Liver (tissue), 3 donors: ENCODE data around the gene CDC45.

ENCODE experiments used
- FOXA2 ChIP-seq: IDR thresholded peaks from 2 replicates; pipeline ENCODE4 v1.6.1; 2016; ENCODE audit warnings: antibody characterized with exemption
- HNF4A ChIP-seq, 2 donors: conservative IDR thresholded peaks; 2 replicates each; pipeline ENCODE4 v1.6.1; 2016; ENCODE audit warnings: antibody characterized with exemption in 2 of 2, mild to moderate bottlenecking in 2 of 2
- HNF4G ChIP-seq: IDR thresholded peaks from 2 replicates; pipeline ENCODE4 v1.6.1; 2016; ENCODE audit warnings: antibody characterized with exemption
- JUND ChIP-seq, 2 donors: IDR thresholded peaks; 2 replicates each; pipeline ENCODE4 v1.6.1; 2016; ENCODE audit warnings: antibody characterized with exemption in 2 of 2
- RAD21 ChIP-seq, 2 donors: IDR thresholded peaks; 2 replicates each; pipeline ENCODE4 v1.6.1; 2016; ENCODE audit warnings: antibody characterized with exemption in 2 of 2, mild to moderate bottlenecking in 2 of 2
- SP1 ChIP-seq: IDR thresholded peaks from 2 replicates; pipeline ENCODE4 v1.6.1; 2018; ENCODE audit warnings: antibody characterized with exemption, mild to moderate bottlenecking
- TAF1 ChIP-seq: conservative IDR thresholded peaks from 2 replicates; pipeline ENCODE4 v1.6.1; 2016; ENCODE audit warnings: antibody characterized with exemption, mild to moderate bottlenecking
- TF ChIP-seq, protein P1 (sequence below): fragments of 150-350 bp; IDR thresholded peaks from 2 replicates; pipeline ENCODE4 v1.5.1; 2017; ENCODE audit warnings: improper control_type of control experiment, low read depth, low read length; ENCODE audit not compliant: missing input control
- TF ChIP-seq, protein P2 (sequence below): IDR thresholded peaks from 2 replicates; pipeline ENCODE4 v1.6.1; 2016; ENCODE audit warnings: antibody characterized with exemption
- TF ChIP-seq, protein P3 (sequence below): IDR thresholded peaks from 2 replicates; pipeline ENCODE4 v1.6.1; 2016; ENCODE audit warnings: antibody characterized with exemption
- TF ChIP-seq, protein P4 (sequence below): IDR thresholded peaks from 2 replicates; pipeline ENCODE4 v1.6.1; 2016; ENCODE audit warnings: antibody characterized with exemption, mild to moderate bottlenecking
- TF ChIP-seq, protein P5 (sequence below): IDR thresholded peaks from 2 replicates; pipeline ENCODE4 v1.6.1; 2016; ENCODE audit warnings: antibody characterized with exemption
- donor health status: healthy.
- donor health status: healthy.

DNA sequence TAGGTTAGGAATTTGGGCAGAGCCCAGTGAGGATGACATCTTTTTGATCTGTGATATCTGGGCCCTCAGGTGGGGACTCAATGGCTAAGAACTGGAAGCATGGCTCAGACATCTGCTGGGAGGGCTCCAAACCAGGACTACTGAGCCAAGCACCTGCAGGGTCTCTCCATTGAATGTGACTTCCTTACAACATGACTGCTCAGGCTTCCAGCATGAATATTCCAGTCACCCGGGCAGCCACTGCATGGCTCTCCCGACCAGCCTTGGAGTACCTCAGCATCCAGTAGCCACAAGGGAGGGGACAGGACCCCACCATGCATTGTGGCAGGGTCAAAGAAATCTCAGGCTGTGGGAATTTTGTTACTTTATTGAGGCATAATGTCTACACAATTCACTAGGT lies 8.6 kb downstream of the CDC45 start:
- TF ChIP-seq RAD21 (IDR thresholded peaks at IDR 0.05), result no peak
- TF ChIP-seq, protein P1, sequence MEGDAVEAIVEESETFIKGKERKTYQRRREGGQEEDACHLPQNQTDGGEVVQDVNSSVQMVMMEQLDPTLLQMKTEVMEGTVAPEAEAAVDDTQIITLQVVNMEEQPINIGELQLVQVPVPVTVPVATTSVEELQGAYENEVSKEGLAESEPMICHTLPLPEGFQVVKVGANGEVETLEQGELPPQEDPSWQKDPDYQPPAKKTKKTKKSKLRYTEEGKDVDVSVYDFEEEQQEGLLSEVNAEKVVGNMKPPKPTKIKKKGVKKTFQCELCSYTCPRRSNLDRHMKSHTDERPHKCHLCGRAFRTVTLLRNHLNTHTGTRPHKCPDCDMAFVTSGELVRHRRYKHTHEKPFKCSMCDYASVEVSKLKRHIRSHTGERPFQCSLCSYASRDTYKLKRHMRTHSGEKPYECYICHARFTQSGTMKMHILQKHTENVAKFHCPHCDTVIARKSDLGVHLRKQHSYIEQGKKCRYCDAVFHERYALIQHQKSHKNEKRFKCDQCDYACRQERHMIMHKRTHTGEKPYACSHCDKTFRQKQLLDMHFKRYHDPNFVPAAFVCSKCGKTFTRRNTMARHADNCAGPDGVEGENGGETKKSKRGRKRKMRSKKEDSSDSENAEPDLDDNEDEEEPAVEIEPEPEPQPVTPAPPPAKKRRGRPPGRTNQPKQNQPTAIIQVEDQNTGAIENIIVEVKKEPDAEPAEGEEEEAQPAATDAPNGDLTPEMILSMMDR, result no peak
- TF ChIP-seq, protein P2, sequence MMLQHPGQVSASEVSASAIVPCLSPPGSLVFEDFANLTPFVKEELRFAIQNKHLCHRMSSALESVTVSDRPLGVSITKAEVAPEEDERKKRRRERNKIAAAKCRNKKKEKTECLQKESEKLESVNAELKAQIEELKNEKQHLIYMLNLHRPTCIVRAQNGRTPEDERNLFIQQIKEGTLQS, result no peak
- TF ChIP-seq, protein P3, sequence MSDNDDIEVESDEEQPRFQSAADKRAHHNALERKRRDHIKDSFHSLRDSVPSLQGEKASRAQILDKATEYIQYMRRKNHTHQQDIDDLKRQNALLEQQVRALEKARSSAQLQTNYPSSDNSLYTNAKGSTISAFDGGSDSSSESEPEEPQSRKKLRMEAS, result no peak
- no peak for TF ChIP-seq HNF4G
- no peak for TF ChIP-seq TAF1
- TF ChIP-seq, protein P4, sequence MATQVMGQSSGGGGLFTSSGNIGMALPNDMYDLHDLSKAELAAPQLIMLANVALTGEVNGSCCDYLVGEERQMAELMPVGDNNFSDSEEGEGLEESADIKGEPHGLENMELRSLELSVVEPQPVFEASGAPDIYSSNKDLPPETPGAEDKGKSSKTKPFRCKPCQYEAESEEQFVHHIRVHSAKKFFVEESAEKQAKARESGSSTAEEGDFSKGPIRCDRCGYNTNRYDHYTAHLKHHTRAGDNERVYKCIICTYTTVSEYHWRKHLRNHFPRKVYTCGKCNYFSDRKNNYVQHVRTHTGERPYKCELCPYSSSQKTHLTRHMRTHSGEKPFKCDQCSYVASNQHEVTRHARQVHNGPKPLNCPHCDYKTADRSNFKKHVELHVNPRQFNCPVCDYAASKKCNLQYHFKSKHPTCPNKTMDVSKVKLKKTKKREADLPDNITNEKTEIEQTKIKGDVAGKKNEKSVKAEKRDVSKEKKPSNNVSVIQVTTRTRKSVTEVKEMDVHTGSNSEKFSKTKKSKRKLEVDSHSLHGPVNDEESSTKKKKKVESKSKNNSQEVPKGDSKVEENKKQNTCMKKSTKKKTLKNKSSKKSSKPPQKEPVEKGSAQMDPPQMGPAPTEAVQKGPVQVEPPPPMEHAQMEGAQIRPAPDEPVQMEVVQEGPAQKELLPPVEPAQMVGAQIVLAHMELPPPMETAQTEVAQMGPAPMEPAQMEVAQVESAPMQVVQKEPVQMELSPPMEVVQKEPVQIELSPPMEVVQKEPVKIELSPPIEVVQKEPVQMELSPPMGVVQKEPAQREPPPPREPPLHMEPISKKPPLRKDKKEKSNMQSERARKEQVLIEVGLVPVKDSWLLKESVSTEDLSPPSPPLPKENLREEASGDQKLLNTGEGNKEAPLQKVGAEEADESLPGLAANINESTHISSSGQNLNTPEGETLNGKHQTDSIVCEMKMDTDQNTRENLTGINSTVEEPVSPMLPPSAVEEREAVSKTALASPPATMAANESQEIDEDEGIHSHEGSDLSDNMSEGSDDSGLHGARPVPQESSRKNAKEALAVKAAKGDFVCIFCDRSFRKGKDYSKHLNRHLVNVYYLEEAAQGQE, result no peak
- TF ChIP-seq HNF4A (conservative IDR thresholded peaks at IDR 0.05), result no peak
- no peak for TF ChIP-seq SP1
- no peak for TF ChIP-seq JUND (IDR thresholded peaks at IDR 0.05)
- TF ChIP-seq, protein P5, sequence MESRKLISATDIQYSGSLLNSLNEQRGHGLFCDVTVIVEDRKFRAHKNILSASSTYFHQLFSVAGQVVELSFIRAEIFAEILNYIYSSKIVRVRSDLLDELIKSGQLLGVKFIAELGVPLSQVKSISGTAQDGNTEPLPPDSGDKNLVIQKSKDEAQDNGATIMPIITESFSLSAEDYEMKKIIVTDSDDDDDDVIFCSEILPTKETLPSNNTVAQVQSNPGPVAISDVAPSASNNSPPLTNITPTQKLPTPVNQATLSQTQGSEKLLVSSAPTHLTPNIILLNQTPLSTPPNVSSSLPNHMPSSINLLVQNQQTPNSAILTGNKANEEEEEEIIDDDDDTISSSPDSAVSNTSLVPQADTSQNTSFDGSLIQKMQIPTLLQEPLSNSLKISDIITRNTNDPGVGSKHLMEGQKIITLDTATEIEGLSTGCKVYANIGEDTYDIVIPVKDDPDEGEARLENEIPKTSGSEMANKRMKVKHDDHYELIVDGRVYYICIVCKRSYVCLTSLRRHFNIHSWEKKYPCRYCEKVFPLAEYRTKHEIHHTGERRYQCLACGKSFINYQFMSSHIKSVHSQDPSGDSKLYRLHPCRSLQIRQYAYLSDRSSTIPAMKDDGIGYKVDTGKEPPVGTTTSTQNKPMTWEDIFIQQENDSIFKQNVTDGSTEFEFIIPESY, result no peak
- no peak for TF ChIP-seq FOXA2
